IMR-90 (cell line): ENCODE measurements around the gene LRRC72. TPM values are rescaled to one million over a fixed set of nuclear protein-coding genes. Genes with fewer than 3 reads are reported as not detected.

ENCODE experiments used
- ATAC-seq: fragments of 200-7000 bp; cut with Tn5 transposase; 2 replicates; pipeline ENCODE4 v1.9.1; 2020; ENCODE audit warnings: low read depth, mild to moderate bottlenecking, moderate library complexity
- BruUV-seq: library from RNA; stranded (reverse); fragments of 400-500 nt; replicated peaks from 2 replicates; lab custom pipeline; 2021; lab: Mats Ljungman, UMichigan
- CTCF ChIA-PET: fragments of 300-600 bp; formaldehyde crosslinking; extraction: SDS; loops from one replicate; lab custom pipeline; 2021; ENCODE audit warnings: antibody characterized with exemption; lab: Yijun Ruan, JAX
- POLR2A ChIA-PET: fragments of 300-600 bp; sonication (Branson Sonifier 250); formaldehyde crosslinking; loops from one replicate; lab custom pipeline; 2022; ENCODE audit warnings: antibody characterized with exemption; ENCODE audit not compliant: unreplicated experiment; lab: Charles Lee
- DNase-seq: peaks from one replicate; pipeline ENCODE4 v3.0.0; 2013
- H2AFZ ChIP-seq: replicated peaks from 2 replicates; pipeline ENCODE3; 2013; ENCODE audit warnings: low read length, mild to moderate bottlenecking; ENCODE audit not compliant: poor library complexity
- H2AK5ac ChIP-seq: 2 replicates; pipeline ENCODE4 v1.6.1; 2013; ENCODE audit warnings: low read depth, low read length, inconsistent platforms
- H2AK9ac ChIP-seq: replicated peaks from 2 replicates; pipeline ENCODE3; 2013; ENCODE audit warnings: mild to moderate bottlenecking, low read depth, low read length, moderate library complexity; ENCODE audit not compliant: poor library complexity
- H2BK120ac ChIP-seq: 2 replicates; pipeline ENCODE4 v1.6.1; 2013; ENCODE audit warnings: low read depth, low read length, inconsistent platforms
- H2BK15ac ChIP-seq: 3 replicates; pipeline ENCODE4 v1.6.1; 2013; ENCODE audit warnings: low read depth, low read length, inconsistent platforms
- H2BK20ac ChIP-seq: 2 replicates; pipeline ENCODE4 v1.6.1; 2013; ENCODE audit warnings: low read depth, mild to moderate bottlenecking, inconsistent platforms, low read length, moderate library complexity
- H2BK5ac ChIP-seq: 2 replicates; pipeline ENCODE4 v1.6.1; 2013; ENCODE audit warnings: mild to moderate bottlenecking, low read depth, low read length, inconsistent platforms; ENCODE audit not compliant: poor library complexity, severe bottlenecking
- H3K14ac ChIP-seq: replicated peaks from 2 replicates; pipeline ENCODE4 v1.6.1; 2013; ENCODE audit warnings: low read depth, low read length, inconsistent platforms
- H3K18ac ChIP-seq: 2 replicates; pipeline ENCODE4 v1.6.1; 2013; ENCODE audit warnings: low read depth, low read length, control low read depth
- H3K23ac ChIP-seq: 2 replicates; pipeline ENCODE4 v1.6.1; 2013; ENCODE audit warnings: low read depth, low read length, inconsistent platforms
- H3K27ac ChIP-seq: 2 replicates; pipeline ENCODE4 v1.5.1; 2013; ENCODE audit warnings: mild to moderate bottlenecking, control low read depth, low read length; ENCODE audit not compliant: insufficient read depth
- H3K27me3 ChIP-seq: 2 replicates; pipeline ENCODE4 v1.6.1; 2013; ENCODE audit warnings: low read length; ENCODE audit not compliant: control insufficient read depth, insufficient read depth
- H3K36me3 ChIP-seq: 2 replicates; pipeline ENCODE4 v1.6.1; 2013; ENCODE audit warnings: low read length, mixed read lengths; ENCODE audit not compliant: control insufficient read depth, insufficient read depth
- H3K4ac ChIP-seq: 2 replicates; pipeline ENCODE4 v1.6.1; 2013; ENCODE audit warnings: low read depth, low read length, inconsistent platforms
- H3K4me1 ChIP-seq: 2 replicates; pipeline ENCODE4 v1.6.1; 2013; ENCODE audit warnings: low read length, mixed read lengths; ENCODE audit not compliant: control insufficient read depth, insufficient read depth
- H3K4me2 ChIP-seq: 2 replicates; pipeline ENCODE4 v1.6.1; 2013; ENCODE audit warnings: low read depth, mild to moderate bottlenecking, control low read depth, low read length, moderate library complexity
- H3K4me3 ChIP-seq: 2 replicates; pipeline ENCODE4 v1.5.1; 2013; ENCODE audit warnings: low read depth, mild to moderate bottlenecking, control low read depth, low read length, moderate library complexity; ENCODE audit not compliant: insufficient read depth
- H3K56ac ChIP-seq: 2 replicates; pipeline ENCODE4 v1.6.1; 2013; ENCODE audit warnings: low read length, inconsistent platforms; ENCODE audit not compliant: insufficient read depth; ENCODE audit errors: extremely low read depth
- H3K79me1 ChIP-seq, 2 experiments: 2 replicates each; pipeline ENCODE4 v1.6.1; 2013; ENCODE audit warnings: low read length in 2 of 2, inconsistent platforms in 1 of 2, low read depth in 1 of 2
- H3K9ac ChIP-seq: 2 replicates; pipeline ENCODE4 v1.6.1; 2013; ENCODE audit warnings: low read depth, low read length, control low read depth
- H3K9me1 ChIP-seq: 2 replicates; pipeline ENCODE4 v1.6.1; 2013; ENCODE audit warnings: low read length, inconsistent platforms; ENCODE audit not compliant: insufficient read depth
- H3K9me3 ChIP-seq: 2 replicates; pipeline ENCODE4 v1.6.1; 2013; ENCODE audit warnings: low read length; ENCODE audit not compliant: control insufficient read depth, insufficient read depth
- H4K20me1 ChIP-seq: 2 replicates; pipeline ENCODE4 v1.6.1; 2013; ENCODE audit warnings: low read length, inconsistent platforms; ENCODE audit not compliant: insufficient read depth
- H4K5ac ChIP-seq: 2 replicates; pipeline ENCODE4 v1.6.1; 2013; ENCODE audit warnings: mild to moderate bottlenecking, low read depth, low read length, control low read depth
- H4K8ac ChIP-seq, 2 experiments: 2 replicates each; pipeline ENCODE4 v1.6.1; 2013; ENCODE audit warnings: low read depth in 2 of 2, low read length in 2 of 2, control low read depth in 1 of 2, inconsistent platforms in 1 of 2
- H4K91ac ChIP-seq: 2 replicates; pipeline ENCODE4 v1.6.1; 2013; ENCODE audit warnings: low read depth, low read length, inconsistent platforms; ENCODE audit not compliant: insufficient read depth
- CHD1 ChIP-seq: IDR thresholded peaks from 2 replicates; pipeline ENCODE4 v1.6.1; 2012; ENCODE audit warnings: low read depth, low read length, improper control_type of control experiment
- ELK1 ChIP-seq: fragments of 150-350 bp; IDR thresholded peaks from 2 replicates; pipeline ENCODE4 v1.6.1; 2016; ENCODE audit warnings: low read depth, mild to moderate bottlenecking, low read length, moderate library complexity, borderline replicate concordance
- NFE2L2 ChIP-seq: fragments of 150-350 bp; IDR thresholded peaks from 2 replicates; pipeline ENCODE4 v1.6.1; 2016; ENCODE audit warnings: low read depth, mild to moderate bottlenecking, low read length
- USF2 ChIP-seq: fragments of 150-350 bp; IDR thresholded peaks from 2 replicates; pipeline ENCODE4 v1.6.1; 2017; ENCODE audit warnings: mild to moderate bottlenecking, antibody characterized with exemption, low read length, low read depth
- WGBS, 2 experiments: methylation state at CpG; one replicate each; pipeline versions ENCODE4 v1.1.5 to v1.1.7; 2013; ENCODE audit warnings: missing lambda C conversion rate in 2 of 2; ENCODE audit not compliant: insufficient read length in 1 of 2; ENCODE audit errors: extremely low coverage in 2 of 2; 5-methylcytosine and 5-hydroxymethylcytosine counted together
- dilution Hi-C: fragments of 300-500 bp; cut with HindIII; formaldehyde crosslinking; loops from one replicate; pipeline ENCODE4 v1.14.3; 2018; ENCODE audit warnings: low sequenced_read_pairs; ENCODE audit not compliant: unreplicated experiment
- in situ Hi-C: fragments of 300-500 bp; cut with MboI; formaldehyde crosslinking; loops from 3 replicates; pipeline ENCODE4 v1.14.3; 2019; ENCODE audit warnings: low sequenced_read_pairs, inconsistent platforms, mixed read lengths
- intact Hi-C: fragments of 100-400 bp; cut with micrococcal nuclease; formaldehyde crosslinking; loops from 2 replicates; pipeline ENCODE4 v1.10.0; 2022
- polyA plus RNA-seq, 3 experiments: library from polyadenylated mRNA; depleted of rRNA; stranded (reverse); fragments of >200 nt; gene quantifications; 2 replicates each; pipeline ENCODE4 v1.2.3, GENCODE V29; 2012; ENCODE audit warnings: low replicate concordance in 1 of 3
- total RNA-seq: library from RNA; depleted of rRNA; stranded (reverse); fragments of >200 nt; gene quantifications from 2 replicates; pipeline ENCODE4 v1.2.3, GENCODE V29; 2012

Gene LRRC72
- total and polyA plus RNA-seq, 2 of the 4 experiments (the other 2 are of a cell fraction), result not detected

GRCh38 chr7:16558761-16559302 is 32.2 kb downstream of the LRRC72 start:
- Histone ChIP-seq H3K9me3 (no peaks in the 10 kb centered on the region), H3K4me1 (no peaks in the 10 kb centered on the region), H3K27ac (no peak overlapping the region), H3K79me1 (no peaks in the 10 kb centered on the region), H2AK9ac (no peak overlapping the region), H3K14ac (no peak overlapping the region), H4K91ac (no peak overlapping the region), H3K27me3 (no peaks in the 10 kb centered on the region), H3K18ac (no peak overlapping the region), H2AK5ac (no peak overlapping the region), H3K4me2 (no peak overlapping the region), H3K56ac (no peak overlapping the region), H2BK20ac (no peak overlapping the region), H3K4me3 (no peak overlapping the region), H4K5ac (no peak overlapping the region), H2BK120ac (no peak overlapping the region), H3K4ac (no peak overlapping the region), H2BK15ac (no peak overlapping the region), H3K9me1 (no peaks in the 10 kb centered on the region), H4K20me1 (no peaks in the 10 kb centered on the region), H3K23ac (no peak overlapping the region), H4K8ac (no peak overlapping the region), H3K36me3 (no peaks in the 10 kb centered on the region), H3K9ac (no peak overlapping the region), H2AFZ (no peak overlapping the region), H2BK5ac (no peak overlapping the region)
- intact Hi-C loops, result loop anchor here (5.0 kb wide), 1 partner anchor 302 kb away; no protein-coding TSS in a partner anchor
- BruUV-seq, result no TSS peak
- dilution Hi-C loops, result no loop called here
- WGBS, 2 experiments, result 94% methylated on average over 2 of the region's 4 CpGs; no CpG with 5 or more reads in 1 of the 2 experiments
- in situ Hi-C loops, result loop anchor here (25.0 kb wide), 1 partner anchor 1247 kb away; no protein-coding TSS in a partner anchor
- ChIA-PET CTCF (no interaction called here), POLR2A (no interaction called here)
- DNase-seq (no peak), ATAC-seq (no peak)
- no peak for TF ChIP-seq NFE2L2
- TF ChIP-seq USF2, result no peak
- TF ChIP-seq CHD1, result no peak
- no peak for TF ChIP-seq ELK1
